HG03066 (cell line): ENCODE data around the gene ABCC3.

Source experiments
- ATAC-seq: cut with Tn5 transposase; IDR thresholded peaks from one replicate; pipeline ENCODE4 v1.9.1; 2021; ENCODE audit warnings: low read depth; ENCODE audit not compliant: unreplicated experiment

Gene ABCC3

DNA sequence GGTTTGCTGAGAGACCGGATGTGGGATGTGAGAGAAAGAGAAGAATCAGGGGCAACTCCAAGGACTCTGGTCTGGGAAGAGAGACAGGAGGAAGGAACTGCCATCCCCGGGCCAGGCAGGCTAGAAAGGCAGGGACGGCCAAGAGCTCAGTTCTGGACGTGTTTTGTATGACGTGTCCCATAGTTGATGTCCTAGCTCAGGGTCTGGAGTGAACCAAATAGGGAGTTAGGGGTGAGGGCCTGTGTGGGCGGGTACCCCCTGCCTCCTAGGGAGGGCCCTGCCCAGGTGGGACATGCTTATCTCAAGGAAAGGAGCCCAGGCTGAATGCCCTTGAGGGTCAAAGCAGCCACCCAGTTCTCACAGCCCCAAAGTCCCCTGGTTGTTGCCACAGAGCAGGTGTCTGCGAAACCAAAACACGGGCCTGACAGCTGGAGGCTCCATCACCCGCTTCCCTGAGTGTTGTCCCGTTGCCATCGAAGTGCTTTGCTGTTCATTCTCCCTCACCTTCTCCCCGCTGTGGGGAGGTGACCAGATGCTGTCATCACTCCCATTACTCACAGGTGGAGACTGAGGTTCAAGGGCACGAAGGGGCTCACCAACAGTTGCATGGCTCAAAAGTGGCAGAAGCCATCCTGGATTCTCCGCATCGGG is 7.5 kb downstream of the ABCC3 start:
- no peak for ATAC-seq

DNA sequence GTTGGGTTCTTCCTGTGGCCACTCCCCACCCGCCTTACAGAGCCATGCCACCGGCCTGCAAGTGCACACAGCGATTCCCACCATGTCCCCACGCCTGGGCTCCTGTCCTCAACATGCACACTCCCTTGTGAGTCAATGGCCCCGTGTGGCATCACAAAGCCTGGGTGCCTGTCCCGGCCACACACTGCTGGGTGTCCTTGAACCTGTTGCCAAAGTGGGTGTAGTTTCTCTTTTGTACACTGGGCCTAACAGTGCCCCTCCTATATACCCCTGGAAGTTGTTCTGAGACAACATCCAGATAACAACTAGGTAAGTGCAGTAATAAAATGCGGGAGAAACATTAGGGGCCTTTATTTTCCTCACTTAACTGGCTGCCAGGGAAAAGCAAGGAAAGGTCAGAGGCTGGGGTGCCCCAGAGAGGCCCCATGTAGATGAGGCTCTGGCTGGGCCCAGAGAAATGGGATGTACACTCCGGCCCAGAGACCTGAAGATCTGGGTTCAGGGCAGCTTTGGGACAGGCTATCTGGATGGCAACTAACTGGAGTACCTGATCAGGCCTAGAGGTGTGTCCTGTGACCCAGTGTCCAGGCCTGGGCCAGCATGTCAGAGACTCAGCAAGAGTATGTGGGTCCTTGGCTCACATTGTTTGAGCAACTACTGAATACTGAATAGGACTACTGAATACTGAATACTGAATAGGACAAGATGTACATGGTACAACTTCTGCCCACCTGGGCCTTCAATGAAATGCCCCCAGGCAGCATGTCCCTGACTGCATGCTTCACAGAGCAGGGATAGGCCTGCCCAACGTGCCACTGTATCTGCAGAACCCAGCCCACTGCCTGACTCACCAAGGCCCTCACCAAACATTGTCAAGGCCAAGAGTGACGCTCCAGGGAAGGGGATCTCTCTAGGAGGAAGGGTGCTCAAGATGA is 8.3 kb downstream of the ABCC3 start:
- ATAC-seq, result no peak

DNA sequence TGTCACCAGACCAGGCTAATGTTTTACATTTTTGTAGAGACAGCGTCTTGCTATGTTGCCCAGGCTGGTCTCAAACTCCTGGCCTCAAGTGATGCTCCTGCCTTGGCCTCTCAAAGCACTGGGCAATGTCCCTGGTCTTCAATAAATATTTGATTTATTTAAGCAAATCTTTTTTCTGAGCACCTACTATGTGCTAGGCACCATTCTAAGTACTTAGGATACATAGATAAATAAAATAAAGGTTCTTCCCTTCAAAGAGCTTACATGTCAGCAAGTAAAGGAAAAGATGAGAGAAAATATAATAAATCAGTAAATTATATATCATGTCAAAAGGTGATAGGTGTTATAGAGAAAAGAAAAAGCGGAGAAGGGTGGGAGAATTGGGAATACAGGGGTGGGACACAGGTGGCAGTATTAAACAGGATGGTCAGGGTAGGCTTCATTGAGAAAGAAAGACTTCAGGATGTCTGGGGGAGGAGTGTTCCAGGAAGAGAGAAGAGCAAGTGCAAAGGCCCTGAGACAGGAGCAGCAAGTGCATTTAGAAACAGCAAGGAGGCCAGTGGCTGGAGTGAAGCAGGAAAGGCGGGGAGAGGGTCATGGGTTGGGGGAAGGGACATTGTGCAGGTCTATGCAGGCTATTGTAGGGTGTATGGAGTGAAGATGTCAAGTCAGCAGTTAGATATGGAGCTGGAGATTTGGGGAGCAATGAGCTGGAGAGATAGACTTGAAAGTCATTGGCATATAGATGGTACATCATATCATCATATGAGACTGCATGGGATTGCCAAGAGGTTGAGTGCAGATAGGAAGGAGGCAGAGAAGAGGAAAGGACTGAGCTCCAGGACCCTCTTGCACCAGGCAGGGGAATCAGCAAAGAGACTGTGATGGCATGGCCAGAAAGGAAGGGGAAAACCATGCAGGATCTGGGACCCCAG is 11.3 kb downstream of the ABCC3 start:
- ATAC-seq, result no peak

DNA sequence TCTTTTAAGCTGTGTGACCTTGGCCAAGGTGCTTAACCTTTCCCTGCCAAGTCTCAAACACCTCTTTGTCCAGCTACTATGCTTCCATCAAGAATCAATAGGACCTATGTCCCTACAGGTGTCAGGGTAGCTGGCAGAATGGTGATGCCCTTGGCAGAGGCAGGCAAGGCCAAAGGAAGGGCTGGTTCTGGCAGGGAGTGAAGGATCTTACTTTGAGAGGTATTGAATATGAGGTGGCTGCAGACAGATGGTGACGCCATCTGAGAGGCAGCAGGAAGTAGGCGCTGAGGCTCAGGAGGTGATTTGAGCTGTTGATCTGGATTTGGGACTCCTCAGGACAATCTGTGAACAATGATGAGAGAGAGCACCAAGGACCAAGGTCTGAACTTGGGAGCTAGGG is 12.5 kb downstream of the ABCC3 start:
- no peak for ATAC-seq

DNA sequence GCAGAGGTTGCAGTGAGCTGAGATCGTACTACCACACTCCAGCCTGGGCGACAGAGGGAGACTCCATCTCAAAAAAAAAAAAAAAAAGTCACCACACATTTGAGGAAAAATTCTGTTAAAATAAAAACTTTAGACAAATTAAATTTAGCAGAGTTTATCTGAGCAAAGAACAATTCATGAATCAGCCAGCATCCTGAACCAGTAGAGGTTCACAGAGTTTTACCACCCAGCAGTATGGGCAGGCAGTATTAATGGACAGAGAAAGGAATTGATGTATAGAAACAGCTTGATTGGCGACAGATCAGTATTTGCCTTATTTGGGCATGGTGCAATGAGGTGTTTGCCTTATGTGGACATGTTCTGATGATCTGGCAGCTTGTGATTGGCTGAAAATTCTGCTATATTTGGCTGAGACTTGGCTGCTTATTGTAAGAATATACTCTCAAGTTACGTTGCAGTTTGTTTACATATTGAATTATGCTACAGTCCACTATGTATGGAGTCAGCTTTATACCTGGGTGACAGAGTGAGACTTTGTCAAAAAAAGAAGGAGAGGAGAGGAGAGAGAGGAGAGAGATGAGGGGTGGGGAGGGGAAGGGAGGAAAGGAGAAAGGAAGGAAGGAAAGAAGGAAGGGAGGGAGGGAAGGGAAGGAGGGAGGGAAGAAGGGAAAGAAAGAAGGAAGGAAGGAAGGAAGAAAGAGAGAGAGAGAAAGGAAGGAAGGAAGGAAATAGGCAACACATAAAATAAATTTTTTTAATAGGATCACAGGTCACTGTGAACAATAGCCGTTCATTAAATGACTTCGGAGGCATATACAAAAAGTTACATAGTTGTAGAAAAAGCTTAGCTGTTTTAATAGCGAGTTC is 14.6 kb downstream of the ABCC3 start:
- ATAC-seq, result no peak

DNA sequence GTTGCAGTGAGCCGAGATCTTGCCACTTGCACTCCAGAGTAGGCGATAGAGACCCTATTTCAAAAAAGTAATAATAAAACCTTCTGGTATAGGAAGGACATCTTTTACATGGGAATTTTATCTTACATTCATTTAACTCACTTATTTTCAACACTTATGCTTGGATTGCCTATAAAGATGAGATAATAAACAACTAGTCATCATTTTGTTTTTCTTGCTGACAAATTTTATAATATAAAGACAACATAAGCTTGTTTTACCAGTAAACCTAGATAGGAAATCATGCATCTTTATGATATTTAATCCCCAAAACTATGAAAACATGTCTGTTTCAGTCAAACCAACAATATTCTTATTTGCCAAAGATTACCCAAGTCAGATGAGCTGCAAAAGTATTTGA is 17.0 kb downstream of the ABCC3 start:
- ATAC-seq, result no peak

DNA sequence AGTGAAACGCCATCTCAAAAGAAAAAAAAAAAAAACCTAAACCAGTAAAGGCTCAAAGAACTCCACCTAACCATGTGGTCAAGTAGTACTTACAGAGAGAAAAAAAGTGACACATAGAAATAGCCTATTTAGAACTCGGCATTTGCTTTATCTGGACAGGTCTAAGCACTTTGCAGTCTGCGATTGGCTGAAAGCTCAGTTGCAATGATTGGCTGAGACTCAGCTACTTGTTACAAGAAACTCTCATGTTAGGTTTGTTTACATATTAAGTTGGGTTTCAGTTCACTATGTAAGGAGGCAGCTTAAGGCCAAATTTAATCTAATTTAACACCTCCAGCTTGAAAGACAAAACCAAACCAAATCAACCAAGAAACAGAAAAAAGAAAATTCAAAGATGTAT is 19.1 kb downstream of the ABCC3 start:
- no peak for ATAC-seq

DNA sequence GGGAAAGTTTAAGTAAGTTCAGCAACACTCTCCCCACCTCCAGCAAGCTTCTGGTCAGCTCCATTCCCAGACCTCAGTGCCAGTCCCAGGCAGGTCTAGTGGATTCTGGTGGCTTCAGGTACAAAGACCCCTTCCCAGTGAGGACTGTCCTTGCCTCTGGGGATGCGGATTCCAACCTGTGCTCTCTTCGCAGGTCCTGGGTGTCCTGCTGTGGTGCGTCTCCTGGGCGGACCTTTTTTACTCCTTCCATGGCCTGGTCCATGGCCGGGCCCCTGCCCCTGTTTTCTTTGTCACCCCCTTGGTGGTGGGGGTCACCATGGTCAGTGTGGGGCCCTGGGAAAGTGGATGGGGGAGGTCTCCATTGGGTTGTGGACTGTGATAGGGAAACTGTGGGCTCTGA is 21.8 kb downstream of the ABCC3 start:
- ATAC-seq, result no peak

DNA sequence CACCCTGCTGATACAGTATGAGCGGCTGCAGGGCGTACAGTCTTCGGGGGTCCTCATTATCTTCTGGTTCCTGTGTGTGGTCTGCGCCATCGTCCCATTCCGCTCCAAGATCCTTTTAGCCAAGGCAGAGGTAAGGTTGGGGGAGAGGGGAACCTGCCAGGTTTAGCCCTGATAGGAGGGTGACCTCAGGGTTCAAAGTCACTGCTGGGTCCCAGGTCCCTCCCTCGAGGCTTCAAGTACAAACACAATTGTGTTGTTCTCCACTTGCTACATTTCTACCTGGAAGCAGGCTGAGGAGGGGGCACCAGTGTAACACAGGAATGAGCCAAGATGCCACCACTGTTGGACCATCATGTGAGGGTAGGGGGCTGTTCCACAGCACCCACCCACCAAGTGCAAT is 22.4 kb downstream of the ABCC3 start:
- ATAC-seq, result no peak

DNA sequence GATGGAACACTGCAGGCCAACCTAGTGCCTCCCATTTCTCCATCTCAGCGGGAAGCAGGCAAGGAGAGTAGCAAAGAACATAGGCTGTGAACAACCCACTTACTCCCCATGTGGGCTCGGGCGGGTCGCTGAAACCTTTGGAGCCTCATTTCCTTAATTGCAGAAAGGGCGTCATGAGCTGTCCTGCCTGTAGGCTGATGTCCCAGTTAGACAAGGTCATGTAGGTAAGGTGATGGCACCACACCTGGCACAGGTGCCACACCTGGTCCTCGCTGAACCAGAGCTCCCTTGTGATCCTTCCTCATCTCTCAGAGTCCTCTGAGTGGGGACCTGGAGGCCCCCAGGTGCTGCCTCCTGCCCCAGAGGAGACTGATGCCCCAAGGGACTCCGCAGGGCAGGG is 22.9 kb downstream of the ABCC3 start:
- ATAC-seq, result no peak

DNA sequence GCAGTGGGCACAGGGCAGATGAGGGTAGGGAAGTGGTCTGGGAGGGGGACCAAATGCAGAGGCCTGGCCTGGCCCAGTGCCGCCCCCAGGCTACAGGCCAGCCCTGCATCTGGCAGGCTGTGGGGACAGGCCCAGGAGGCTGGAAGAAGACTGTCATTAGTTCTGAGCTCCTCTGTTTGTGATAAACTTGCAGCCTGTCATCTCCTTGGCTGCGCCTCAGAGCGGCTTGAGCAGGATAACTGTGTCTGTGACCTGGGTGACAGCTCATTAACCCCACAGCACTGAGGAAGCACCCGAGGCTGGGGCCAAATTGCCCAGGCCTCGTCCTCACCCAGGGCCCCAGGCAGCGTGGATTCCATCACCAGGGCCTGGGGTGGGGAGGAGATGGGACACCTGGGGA is 23.9 kb downstream of the ABCC3 start:
- ATAC-seq, result no peak

DNA sequence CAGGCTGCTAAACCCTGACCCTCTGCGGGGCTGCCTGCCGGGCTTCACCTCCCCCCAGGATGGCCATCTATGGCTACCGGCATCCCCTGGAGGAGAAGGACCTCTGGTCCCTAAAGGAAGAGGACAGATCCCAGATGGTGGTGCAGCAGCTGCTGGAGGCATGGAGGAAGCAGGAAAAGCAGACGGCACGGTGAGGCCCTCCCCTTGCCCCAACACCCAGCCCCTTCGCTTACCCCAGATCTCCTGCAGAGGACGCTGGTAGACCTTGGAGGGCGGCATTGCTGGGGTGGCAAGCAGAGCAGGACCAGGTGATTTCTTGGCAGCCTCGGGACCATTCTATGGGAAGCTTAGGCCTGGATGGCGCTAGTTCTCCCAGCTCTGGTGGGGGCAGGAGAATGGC is 24.5 kb downstream of the ABCC3 start:
- ATAC-seq, result no peak

DNA sequence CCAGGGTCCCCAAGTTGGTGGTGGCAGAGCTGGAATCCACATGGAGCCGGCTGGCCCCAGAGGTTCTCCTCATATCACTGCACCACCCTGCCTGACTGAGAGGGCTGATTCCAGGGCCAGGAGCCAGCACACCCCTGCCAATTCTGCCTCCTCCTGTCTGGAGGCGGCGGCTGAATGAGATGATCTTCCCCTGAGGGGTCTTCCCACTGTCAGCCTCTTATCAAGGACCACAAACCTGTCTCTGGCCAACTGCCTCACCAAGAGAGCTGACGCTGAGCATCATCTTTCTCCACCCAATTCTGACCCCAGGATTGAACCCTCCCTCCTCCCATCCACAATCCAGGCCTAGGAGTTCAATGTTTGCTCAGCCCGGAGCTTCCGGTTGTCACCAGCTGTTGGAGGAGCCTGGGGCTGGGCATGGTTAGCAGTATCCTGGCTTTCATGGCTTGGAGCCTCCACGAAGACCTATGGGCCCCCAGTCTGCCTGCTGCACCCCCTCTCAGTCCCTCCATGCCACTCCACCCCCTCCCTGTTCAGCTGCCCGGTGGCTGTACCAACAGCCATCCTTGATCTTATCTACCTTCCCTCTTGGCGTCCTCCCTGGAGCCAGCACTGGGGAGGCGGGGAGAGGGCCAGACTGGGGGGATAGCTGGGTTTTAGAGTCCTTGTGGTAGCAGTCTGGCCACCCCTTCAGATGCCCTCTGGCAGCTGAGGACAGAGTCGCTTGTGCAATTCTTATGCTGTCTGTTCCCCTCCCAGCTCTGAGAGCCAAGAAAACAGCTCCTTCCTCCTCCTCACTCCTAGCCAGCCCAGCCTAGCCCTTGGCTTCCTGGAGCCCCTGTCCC is 25.6 kb downstream of the ABCC3 start:
- ATAC-seq, result no peak

DNA sequence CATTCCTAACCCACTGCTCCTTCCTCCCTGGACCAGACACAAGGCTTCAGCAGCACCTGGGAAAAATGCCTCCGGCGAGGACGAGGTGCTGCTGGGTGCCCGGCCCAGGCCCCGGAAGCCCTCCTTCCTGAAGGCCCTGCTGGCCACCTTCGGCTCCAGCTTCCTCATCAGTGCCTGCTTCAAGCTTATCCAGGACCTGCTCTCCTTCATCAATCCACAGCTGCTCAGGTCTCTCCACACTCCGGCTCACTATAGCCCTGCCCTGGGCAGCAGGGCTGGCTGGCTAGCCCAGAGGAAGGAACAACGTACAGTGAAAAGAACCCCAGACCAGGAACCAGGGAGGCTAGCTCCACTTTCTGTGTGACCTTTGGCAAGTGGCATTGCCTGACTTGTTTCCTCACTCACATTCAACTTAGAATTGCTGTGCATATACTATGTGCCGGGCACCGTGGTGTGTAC is 26.2 kb downstream of the ABCC3 start:
- ATAC-seq, result no peak

DNA sequence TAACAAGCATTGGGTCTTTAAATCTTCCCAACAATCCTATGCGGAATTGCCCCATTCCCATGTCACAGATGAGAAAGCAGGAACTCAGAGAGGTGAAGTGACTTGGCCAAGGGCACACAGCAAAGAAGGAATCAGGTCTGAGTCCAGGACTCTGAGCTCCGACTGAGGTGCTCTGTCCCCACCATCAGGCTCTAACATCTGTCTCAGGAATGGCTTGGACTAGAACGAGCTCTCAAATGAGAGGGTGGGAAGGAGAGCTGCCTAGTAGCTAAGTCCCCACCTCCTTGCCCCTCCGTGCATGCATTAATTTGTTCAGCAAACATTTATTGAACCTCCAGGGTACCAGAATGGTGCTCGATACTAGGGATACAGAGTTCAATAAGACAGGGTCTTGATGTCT is 26.7 kb downstream of the ABCC3 start:
- ATAC-seq, result no peak

DNA sequence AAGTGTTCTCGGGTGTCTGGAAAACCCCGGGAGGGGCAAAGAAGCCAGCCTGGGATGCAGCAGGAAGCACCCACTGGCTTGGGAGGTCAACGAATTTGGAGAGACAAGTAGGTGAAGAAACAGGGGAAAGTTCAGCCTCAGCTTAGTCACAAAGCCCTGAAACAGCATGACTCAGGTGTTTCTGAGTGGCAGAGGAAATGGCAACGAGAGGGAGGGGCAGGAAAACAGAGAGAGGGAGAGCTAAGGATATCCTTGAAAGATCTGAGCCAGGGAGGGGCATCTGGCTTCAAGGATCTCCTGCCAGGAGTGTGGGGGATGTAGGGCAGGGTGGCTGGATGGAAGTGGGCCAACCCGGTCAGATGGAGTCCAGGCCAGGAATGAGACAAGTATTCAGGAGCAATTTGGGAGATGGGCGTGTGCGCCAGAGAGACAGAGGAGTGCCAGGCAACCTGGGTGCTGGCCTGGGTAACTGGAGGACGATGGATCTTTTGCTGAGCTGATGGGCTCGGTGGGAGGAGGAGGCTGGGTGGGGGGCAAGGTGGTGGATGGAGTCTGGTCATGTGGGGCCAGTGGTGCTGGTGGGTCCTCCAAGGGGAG is 27.2 kb downstream of the ABCC3 start:
- ATAC-seq, result no peak

DNA sequence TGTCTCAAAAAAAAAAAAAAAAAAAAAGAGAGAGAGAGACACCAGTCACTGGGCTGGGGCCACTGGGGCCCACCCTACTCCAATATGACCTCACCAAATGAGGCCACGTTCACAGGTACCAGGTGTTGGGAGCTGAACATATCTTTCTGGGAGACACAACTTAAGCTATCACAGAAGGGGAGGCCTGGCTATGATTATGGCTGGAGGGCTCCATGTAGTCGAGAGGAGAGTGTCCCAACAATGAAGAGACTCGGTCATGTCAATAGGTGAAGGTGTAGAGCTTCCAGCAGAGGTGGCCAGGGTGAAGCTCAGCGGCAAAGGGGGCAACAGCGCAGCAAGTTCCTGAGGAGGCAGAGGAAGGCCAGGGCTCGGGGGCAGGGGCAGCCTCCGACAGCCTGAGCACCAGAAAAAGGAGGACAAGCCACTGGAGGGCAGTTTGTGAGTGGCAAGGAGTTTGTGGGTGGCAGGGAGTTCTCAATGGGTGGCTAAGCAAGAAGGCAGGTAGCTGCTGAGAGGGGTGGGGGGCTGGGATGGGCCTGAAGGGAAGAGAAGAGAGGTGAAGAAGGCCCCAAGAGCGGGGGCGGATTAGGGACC is 28.0 kb downstream of the ABCC3 start:
- no peak for ATAC-seq

DNA sequence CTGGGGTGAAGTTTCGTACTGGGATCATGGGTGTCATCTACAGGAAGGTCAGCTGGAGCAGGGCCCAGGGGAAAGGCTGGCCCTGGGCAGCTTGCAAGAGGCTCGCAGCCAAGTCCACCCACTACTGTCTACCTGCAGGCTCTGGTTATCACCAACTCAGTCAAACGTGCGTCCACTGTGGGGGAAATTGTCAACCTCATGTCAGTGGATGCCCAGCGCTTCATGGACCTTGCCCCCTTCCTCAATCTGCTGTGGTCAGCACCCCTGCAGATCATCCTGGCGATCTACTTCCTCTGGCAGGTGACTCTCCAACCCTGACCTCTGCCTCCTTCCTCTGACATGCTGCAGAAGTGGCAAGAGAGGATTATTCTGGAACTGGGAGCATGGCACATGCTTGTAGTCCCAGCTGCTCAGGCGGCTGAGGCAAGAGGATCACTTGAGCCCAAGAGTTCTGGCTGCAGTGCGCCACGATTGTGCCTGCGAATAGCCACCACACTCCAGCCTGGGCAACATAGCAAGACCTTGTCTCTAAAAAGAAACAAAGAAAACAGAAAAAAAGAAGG is 29.2 kb downstream of the ABCC3 start:
- ATAC-seq, result no peak
